NB4 (cell line): ENCODE measurements around the gene EPGN.

ENCODE experiments used
- MYC ChIP-seq: IDR thresholded peaks from 2 replicates; pipeline ENCODE4 v1.6.1; 2011; ENCODE audit warnings: low read depth, low read length
- POLR2A ChIP-seq: IDR thresholded peaks from 2 replicates; pipeline ENCODE4 v1.6.1; 2011; ENCODE audit warnings: mild to moderate bottlenecking; ENCODE audit not compliant: insufficient read length; ENCODE audit errors: extremely low read depth
- TF ChIP-seq, protein P1 (sequence below): IDR thresholded peaks from 2 replicates; pipeline ENCODE4 v1.6.1; 2011; ENCODE audit warnings: low read depth, low read length
- TF ChIP-seq, protein P2 (sequence below): IDR thresholded peaks from one replicate; pipeline ENCODE4 v1.5.1; 2012; ENCODE audit warnings: low read depth, low read length

DNA sequence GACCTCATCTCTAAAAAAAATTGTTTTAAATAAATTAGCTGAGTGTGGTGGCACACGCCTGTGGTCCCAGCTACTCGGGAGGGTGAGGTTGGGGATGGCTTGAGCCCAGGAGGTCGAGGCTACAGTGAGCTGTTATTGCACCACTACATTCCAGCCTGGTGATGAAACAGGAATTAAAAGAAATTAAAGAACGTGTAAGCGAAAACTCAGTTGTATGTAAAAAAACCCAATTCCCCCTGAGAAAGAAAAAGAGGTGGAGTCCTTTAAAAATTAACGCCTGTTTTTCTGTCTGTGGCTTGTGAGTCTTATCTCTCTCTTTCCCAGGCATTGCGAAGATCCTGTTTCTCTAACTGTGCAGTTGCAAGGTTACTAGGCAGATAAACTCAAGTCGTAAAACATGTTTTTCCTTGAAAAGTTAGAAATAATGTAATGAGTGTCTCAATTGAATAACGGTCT lies 22.1 kb downstream of the EPGN start:
- TF ChIP-seq, protein P1, sequence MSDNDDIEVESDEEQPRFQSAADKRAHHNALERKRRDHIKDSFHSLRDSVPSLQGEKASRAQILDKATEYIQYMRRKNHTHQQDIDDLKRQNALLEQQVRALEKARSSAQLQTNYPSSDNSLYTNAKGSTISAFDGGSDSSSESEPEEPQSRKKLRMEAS, result no peak
- TF ChIP-seq, protein P2, sequence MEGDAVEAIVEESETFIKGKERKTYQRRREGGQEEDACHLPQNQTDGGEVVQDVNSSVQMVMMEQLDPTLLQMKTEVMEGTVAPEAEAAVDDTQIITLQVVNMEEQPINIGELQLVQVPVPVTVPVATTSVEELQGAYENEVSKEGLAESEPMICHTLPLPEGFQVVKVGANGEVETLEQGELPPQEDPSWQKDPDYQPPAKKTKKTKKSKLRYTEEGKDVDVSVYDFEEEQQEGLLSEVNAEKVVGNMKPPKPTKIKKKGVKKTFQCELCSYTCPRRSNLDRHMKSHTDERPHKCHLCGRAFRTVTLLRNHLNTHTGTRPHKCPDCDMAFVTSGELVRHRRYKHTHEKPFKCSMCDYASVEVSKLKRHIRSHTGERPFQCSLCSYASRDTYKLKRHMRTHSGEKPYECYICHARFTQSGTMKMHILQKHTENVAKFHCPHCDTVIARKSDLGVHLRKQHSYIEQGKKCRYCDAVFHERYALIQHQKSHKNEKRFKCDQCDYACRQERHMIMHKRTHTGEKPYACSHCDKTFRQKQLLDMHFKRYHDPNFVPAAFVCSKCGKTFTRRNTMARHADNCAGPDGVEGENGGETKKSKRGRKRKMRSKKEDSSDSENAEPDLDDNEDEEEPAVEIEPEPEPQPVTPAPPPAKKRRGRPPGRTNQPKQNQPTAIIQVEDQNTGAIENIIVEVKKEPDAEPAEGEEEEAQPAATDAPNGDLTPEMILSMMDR, result no peak
- no peak for TF ChIP-seq POLR2A
- no peak for TF ChIP-seq MYC
